AG09319 (cell line): ENCODE data around the gene WFDC12.

ENCODE experiments used
- DNase-seq: peaks from one replicate; pipeline ENCODE4 v3.0.0-alpha.2; 2010; ENCODE audit warnings: low read depth; ENCODE audit errors: extremely low read depth
- TF ChIP-seq, protein P1 (sequence below): IDR thresholded peaks from 2 replicates; pipeline ENCODE4 v1.5.1; 2011; ENCODE audit warnings: low read depth, mild to moderate bottlenecking, inconsistent platforms, low read length, moderate library complexity

The WFDC12 gene

DNA sequence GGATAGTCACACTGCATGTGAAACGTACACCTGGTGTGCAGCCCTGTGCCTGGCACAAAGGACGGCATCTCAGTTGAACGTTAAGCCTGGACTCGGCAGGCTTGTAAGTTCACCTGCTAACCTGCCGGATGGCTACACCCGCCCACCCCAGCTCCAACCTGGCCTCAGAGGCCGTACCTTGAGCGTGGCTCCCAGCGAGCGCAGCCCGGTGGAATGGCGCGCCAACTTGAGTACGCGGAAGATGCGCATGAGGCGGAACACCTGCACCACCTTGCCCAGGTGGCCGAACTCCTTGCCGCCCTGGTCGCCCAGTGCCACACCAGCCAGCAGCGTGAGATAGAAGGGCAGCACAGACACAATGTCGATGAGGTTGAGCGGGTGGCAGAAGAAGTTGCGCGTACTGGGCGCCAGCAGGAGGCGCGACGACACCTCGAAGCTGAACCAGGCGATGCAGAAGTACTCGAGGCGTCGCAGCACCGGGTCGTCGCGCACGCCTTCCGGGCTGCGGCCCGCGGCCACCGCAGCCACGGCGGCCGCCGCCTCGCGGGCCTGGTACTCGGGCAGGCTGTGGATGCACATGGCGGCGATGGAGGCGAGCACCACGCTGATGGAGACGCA is 26.7 kb downstream of the WFDC12 start:
- TF ChIP-seq, protein P1, sequence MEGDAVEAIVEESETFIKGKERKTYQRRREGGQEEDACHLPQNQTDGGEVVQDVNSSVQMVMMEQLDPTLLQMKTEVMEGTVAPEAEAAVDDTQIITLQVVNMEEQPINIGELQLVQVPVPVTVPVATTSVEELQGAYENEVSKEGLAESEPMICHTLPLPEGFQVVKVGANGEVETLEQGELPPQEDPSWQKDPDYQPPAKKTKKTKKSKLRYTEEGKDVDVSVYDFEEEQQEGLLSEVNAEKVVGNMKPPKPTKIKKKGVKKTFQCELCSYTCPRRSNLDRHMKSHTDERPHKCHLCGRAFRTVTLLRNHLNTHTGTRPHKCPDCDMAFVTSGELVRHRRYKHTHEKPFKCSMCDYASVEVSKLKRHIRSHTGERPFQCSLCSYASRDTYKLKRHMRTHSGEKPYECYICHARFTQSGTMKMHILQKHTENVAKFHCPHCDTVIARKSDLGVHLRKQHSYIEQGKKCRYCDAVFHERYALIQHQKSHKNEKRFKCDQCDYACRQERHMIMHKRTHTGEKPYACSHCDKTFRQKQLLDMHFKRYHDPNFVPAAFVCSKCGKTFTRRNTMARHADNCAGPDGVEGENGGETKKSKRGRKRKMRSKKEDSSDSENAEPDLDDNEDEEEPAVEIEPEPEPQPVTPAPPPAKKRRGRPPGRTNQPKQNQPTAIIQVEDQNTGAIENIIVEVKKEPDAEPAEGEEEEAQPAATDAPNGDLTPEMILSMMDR, result peak; percentile 19
- DNase-seq, result no peak

DNA sequence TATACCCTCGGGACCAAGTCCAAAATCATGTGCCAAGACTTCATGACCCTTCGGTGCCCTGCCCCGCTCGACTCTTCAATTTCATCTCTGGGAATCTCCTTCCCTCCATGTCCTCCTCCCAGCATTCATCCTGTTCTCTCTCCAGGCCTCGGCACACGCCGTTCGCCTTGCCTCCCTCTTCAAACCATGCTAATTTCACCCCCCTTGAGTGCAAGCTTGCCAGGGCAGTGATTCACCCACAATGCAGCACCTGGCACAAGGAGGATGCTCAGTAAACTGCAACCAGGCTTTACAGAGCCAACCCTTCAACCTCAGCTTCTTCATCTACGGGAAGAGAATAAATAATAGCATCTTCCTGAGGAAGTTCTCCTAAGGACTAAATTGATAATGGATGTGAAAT is 27.5 kb downstream of the WFDC12 start:
- no peak for DNase-seq
- TF ChIP-seq, protein P1, result no peak

DNA sequence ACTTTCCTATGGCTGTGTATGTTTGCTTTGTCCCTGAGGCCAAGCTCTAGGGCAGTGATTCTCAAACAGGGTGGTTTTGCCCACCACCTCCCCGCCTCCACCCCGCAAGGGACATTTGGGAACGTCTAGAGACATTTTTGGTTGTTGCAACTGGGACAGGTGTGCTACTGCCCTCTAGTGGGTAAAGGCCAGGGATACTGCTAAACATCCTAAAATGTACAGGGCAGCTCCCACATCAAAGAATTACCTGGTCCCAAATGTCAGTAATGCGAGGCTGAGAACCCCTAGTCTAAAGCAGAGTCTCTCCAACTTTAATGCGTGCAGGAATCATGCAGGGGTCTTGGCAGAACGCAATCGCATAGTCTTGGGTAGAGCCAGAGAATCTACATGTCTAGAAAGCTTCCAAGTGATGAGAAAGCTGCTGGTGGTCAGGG is 28.4 kb downstream of the WFDC12 start:
- TF ChIP-seq, protein P1, result peak; percentile 76
- DNase-seq, result peak; percentile 38

DNA sequence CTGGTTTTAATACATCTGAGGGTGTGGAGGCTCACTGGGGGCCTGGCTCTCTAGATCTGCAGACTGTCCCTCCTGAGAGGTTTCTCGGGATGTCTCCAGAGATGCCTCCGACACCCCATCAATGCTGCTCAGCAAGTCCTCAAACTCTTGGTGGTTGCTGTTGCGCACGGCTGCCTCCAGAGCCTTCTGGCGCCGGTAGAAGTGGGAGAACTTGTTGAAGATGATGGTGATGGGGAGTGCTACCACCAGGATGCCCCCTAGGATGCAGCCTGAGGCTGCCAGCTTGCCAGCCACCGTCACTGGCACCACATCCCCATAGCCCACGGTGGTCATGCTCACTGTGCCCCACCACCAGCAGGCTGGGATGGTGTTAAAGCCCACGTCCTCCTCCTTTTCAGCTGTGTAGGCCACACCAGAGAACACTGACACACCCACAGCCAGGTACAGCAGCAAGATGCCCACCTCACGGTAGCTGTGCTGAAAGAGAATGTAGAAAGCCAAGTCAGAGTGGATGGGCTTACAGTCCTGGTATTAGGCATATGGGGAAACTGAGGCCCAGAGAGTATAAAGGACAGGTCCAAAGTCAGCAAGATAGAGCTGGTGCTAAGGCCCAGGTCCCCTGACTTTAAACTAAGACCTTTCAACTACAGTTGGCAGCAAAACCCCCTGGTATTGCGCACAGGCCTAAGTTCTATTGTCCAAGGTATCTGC is 29.2 kb downstream of the WFDC12 start:
- TF ChIP-seq, protein P1, result no peak
- DNase-seq, result no peak

DNA sequence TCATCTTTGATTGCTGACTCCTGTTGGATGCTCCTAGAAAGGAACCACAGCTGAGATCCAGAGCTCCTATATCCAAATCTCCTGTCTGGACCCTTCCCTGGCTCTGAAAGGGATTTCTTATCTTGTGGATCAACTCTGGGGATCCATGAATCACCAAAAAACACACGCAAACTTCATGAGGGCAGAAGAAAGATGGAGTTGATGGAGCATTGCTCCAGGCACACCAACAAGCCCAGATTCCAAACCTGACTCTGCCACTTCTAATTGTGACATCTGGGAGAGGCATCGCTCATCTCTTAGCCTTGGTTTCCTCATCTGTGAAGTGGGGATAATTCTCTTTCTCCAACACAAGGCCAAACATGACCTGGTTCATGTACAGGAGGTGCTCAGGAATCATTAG is 30.1 kb downstream of the WFDC12 start:
- TF ChIP-seq, protein P1, result no peak

DNA sequence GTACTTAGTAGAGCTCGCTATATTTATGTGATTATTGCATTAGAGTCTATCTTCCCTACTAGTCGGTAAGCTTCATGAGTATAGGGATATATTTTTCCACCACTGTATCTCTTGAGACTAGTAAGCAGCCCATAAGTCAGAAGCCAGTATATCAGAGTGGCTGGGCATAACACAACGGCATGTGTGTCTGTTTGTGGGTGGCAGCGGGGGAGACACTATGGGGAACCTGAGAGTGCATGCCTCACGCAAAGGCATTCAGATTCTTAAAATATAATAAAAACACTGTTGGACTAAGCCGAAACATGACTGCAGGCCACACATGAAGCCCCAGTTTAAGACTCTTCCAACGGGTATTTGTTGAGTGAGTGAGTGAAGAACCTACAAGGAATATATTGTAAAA is 31.4 kb downstream of the WFDC12 start:
- no peak for DNase-seq
- TF ChIP-seq, protein P1, result no peak

More for the DNA sequence above, 30.1 kb downstream of the WFDC12 start:
- DNase-seq, result no peak

DNA sequence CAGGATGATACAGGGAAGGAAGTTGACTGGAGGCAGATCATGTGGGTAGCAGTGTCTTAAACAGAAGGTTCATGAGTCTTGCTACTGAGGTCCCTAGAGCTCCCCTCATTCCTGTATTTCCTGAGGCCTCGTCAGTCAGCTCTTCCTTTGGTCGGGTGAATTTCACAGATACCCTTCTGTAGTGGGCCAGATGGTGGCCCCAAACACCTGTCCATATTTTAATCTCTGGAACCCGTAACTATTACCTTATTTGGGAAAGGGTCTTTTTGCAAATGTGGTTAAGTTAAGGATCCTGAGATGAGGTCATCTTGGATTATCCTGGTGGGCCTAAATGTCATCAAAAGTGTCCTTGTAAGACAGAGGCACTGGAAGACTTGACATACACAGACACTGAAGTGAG is 32.9 kb downstream of the WFDC12 start:
- no peak for DNase-seq

More for the DNA sequence above, 32.9 kb downstream of the WFDC12 start:
- TF ChIP-seq, protein P1, result no peak
